Caco-2 (cell line): ENCODE results near the gene ZNF541. TPM values are rescaled to one million over a fixed set of nuclear protein-coding genes. Genes with fewer than 3 reads are reported as not detected.

Experiments used
- BruUV-seq: library from RNA; stranded (reverse); fragments of 400-500 nt; replicated peaks from 2 replicates; lab custom pipeline; 2021; lab: Mats Ljungman, UMichigan
- CTCF ChIA-PET: fragments of 300-600 bp; sonication (Branson Sonifier 250); formaldehyde crosslinking; loops from one replicate; lab custom pipeline; 2022; ENCODE audit warnings: antibody characterized with exemption; lab: Charles Lee
- POLR2A ChIA-PET: fragments of 300-600 bp; sonication (Branson Sonifier 250); formaldehyde crosslinking; loops from one replicate; lab custom pipeline; 2022; ENCODE audit warnings: antibody characterized with exemption; lab: Charles Lee
- DNase-seq, 2 experiments: peaks; one replicate each; pipeline versions ENCODE4 v3.0.0 to v3.0.0-alpha.2; 2020 to 2022
- H3K27me3 ChIP-seq: replicated peaks from 2 replicates; pipeline ENCODE4 v1.6.0; 2011; ENCODE audit warnings: low read length; ENCODE audit not compliant: control insufficient read depth, insufficient read depth
- H3K36me3 ChIP-seq: 2 replicates; pipeline ENCODE4 v1.5.1; 2011; ENCODE audit warnings: low read length; ENCODE audit not compliant: control insufficient read depth, insufficient read depth
- H3K4me1 ChIP-seq: fragments of 250-450 bp; sonication (Bioruptor Pico); 2 replicates; pipeline ENCODE4 v1.5.1; 2020; ENCODE audit warnings: mild to moderate bottlenecking
- H3K4me3 ChIP-seq: 2 replicates; pipeline ENCODE4 v1.5.1; 2011; ENCODE audit warnings: low read depth, mild to moderate bottlenecking, control low read depth, low read length
- H3K9me3 ChIP-seq: fragments of 250-450 bp; sonication (Bioruptor Pico); 2 replicates; pipeline ENCODE4 v1.5.1; 2020; ENCODE audit warnings: mild to moderate bottlenecking, moderate library complexity
- H3K27ac Mint-ChIP-seq: one replicate; pipeline ENCODE4 v1.8.0; 2022; ENCODE audit warnings: mixed read lengths; ENCODE audit not compliant: unreplicated experiment
- H3K27me3 Mint-ChIP-seq: one replicate; pipeline ENCODE4 v1.8.0; 2022; ENCODE audit warnings: mixed read lengths; ENCODE audit not compliant: insufficient read depth, unreplicated experiment
- H3K36me3 Mint-ChIP-seq: one replicate; pipeline ENCODE4 v1.8.0; 2022; ENCODE audit warnings: mild to moderate bottlenecking, mixed read lengths; ENCODE audit not compliant: insufficient read depth, unreplicated experiment
- H3K4me1 Mint-ChIP-seq: one replicate; pipeline ENCODE4 v1.8.0; 2022; ENCODE audit warnings: low read depth, mixed read lengths; ENCODE audit not compliant: unreplicated experiment
- H3K4me3 Mint-ChIP-seq: one replicate; pipeline ENCODE4 v1.8.0; 2022; ENCODE audit warnings: mild to moderate bottlenecking, moderate library complexity, mixed read lengths; ENCODE audit not compliant: unreplicated experiment
- H3K9me3 Mint-ChIP-seq: one replicate; pipeline ENCODE4 v1.8.0; 2022; ENCODE audit warnings: mixed read lengths; ENCODE audit not compliant: unreplicated experiment
- intact Hi-C: fragments of 100-400 bp; cut with micrococcal nuclease; formaldehyde crosslinking; loops from one replicate; pipeline ENCODE4 v1.10.0; 2022; ENCODE audit not compliant: unreplicated experiment
- total RNA-seq: library from RNA; stranded (reverse); gene quantifications from 2 replicates; pipeline ENCODE4 v1.2.3, GENCODE V29; 2022
- TF ChIP-seq, protein P1 (sequence below), 2 experiments: fragments of 200-600 bp in 1 of 2; IDR thresholded peaks; 1 replicate in 1 of 2; 2 replicates in 1 of 2; pipeline versions ENCODE4 v1.5.1 to v1.8.0; 2011 to 2022; ENCODE audit warnings: antibody characterized with exemption in 1 of 2, control low read depth in 1 of 2, inconsistent platforms in 1 of 2, low read depth in 1 of 2, low read length in 1 of 2, mild to moderate bottlenecking in 1 of 2, moderate library complexity in 1 of 2; ENCODE audit not compliant: insufficient read depth in 1 of 2, severe bottlenecking in 1 of 2, unreplicated experiment in 1 of 2

The ZNF541 gene
- total RNA-seq, 1 experiment from 2014 or later, result not detected

DNA sequence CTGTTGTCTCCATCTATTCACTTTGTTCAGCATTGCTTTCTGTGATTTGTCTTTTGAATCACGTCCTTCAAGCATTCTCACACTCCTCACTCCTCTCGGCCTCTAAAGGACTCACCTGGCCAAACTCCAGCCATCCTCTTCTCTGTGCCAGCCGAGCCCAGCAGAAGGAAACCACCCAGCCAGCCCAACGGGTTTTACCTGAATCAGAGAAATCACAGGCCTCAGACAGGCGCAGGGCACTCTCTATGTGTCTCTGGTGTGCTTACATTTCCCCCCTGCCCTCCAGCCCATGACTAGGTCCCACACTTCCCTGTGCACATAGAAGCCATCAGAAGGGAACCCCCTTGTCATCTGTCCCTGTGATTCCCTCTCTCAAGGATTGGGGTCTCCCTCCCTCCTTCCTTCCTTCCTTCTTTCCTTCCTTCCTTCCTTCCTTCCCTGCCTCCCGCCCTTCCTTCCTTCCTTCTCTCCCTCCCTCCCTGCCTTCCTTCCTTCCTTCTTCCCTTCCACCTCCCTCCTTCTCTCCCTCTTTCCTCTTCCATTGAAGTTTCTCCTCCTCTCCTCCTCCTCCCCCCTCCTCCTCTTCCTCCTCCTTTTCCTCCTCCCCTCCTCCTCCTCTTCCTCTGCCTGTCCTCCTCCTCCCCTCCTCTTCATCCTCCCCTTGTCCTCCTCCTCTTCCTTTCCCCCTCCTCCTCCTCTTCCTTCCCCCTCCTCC is 8.8 kb upstream of the ZNF541 start:
- peaks cover 15% of the 10 kb centered on the region for H3K9me3 Mint-ChIP-seq
- H3K36me3 Mint-ChIP-seq, result no peaks in the 10 kb centered on the region
- H3K4me1 ChIP-seq, result peaks cover 8% of the 10 kb centered on the region; the same call in 1 of the 2 replicates
- ChIA-PET CTCF (no interaction called here), POLR2A (no interaction called here)
- BruUV-seq, result no TSS peak
- peak in 1 of 2 experiments; percentile 24 for DNase-seq
- H3K9me3 ChIP-seq, result peaks cover 7% of the 10 kb centered on the region
- H3K4me1 Mint-ChIP-seq, result peaks cover 17% of the 10 kb centered on the region
- H3K27ac Mint-ChIP-seq, result no peak overlapping the region
- no peak overlapping the region for H3K4me3 ChIP-seq
- H3K4me3 Mint-ChIP-seq, result peak overlapping the region; percentile 0
- H3K27me3 Mint-ChIP-seq, result no peaks in the 10 kb centered on the region
- TF ChIP-seq, protein P1, sequence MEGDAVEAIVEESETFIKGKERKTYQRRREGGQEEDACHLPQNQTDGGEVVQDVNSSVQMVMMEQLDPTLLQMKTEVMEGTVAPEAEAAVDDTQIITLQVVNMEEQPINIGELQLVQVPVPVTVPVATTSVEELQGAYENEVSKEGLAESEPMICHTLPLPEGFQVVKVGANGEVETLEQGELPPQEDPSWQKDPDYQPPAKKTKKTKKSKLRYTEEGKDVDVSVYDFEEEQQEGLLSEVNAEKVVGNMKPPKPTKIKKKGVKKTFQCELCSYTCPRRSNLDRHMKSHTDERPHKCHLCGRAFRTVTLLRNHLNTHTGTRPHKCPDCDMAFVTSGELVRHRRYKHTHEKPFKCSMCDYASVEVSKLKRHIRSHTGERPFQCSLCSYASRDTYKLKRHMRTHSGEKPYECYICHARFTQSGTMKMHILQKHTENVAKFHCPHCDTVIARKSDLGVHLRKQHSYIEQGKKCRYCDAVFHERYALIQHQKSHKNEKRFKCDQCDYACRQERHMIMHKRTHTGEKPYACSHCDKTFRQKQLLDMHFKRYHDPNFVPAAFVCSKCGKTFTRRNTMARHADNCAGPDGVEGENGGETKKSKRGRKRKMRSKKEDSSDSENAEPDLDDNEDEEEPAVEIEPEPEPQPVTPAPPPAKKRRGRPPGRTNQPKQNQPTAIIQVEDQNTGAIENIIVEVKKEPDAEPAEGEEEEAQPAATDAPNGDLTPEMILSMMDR (IDR thresholded peaks at IDR 0.05; ENCODE audit: insufficient read depth in 1 of 2, low read depth in 1 of 2, low read length in 1 of 2, severe bottlenecking in 1 of 2, unreplicated experiment in 1 of 2), result no peak
- H3K27me3 ChIP-seq, result no peaks in the 10 kb centered on the region
- intact Hi-C loops, result no loop called here
- no peaks in the 10 kb centered on the region for H3K36me3 ChIP-seq

DNA sequence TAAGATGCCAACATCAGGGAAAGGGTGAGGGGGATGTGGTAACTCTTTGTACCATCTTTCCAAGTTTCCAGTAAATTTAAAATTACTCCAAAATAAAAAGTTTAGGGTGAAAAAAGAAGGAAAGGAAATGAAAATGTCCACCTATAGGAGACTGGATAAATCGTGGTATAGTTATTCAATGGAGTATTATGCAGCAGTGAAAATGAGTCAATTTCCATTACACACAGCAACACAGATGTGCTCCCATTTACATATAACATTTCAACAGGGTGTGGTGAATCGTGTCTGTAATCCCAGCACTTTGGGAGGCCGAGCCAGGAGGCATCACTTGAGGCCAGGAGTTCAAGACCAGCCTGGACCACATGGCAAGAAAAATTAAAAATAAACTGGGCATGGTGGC is 7.4 kb upstream of the ZNF541 start:
- Histone ChIP-seq H3K4me3 (no peak overlapping the region), H3K9me3 (no peaks in the 10 kb centered on the region), H3K36me3 (no peaks in the 10 kb centered on the region), H3K27me3 (no peaks in the 10 kb centered on the region), H3K4me1 (peaks cover 8% of the 10 kb centered on the region; the same call in 1 of the 2 replicates)
- H3K27ac Mint-ChIP-seq, result no peak overlapping the region
- intact Hi-C loops, result no loop called here
- ChIA-PET POLR2A (no interaction called here), CTCF (no interaction called here)
- peaks cover 8% of the 10 kb centered on the region for H3K9me3 Mint-ChIP-seq
- BruUV-seq, result no TSS peak
- H3K4me3 Mint-ChIP-seq, result no peak overlapping the region
- H3K27me3 Mint-ChIP-seq, result no peaks in the 10 kb centered on the region
- no peaks in the 10 kb centered on the region for H3K36me3 Mint-ChIP-seq
- TF ChIP-seq, protein P1 (IDR thresholded peaks at IDR 0.05; ENCODE audit: insufficient read depth in 1 of 2, low read depth in 1 of 2, low read length in 1 of 2, severe bottlenecking in 1 of 2, unreplicated experiment in 1 of 2), result no peak
- peaks cover 17% of the 10 kb centered on the region for H3K4me1 Mint-ChIP-seq
- DNase-seq, result no peak

DNA sequence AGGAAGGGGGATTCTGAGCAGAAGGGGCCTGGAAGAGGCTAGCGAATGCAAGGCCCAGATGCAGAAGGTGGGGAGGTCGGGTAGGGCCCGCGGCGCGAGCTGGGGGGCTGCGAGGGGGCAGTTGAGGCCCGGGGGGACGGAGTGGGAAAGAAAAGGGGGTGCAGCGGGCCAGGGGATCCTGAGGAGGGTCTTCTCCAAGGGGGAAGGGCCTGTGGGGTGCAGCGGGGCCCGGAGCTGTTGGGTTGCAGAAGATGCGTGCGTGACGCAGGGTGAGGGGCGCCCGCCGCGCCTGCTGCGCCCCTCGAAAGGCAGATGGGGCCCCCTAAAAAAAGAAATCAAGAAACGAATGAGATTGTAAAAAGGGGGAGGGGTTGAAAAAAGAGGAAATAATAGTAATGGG is 313 bp downstream of the ZNF541 start:
- Mint-ChIP-seq H3K4me1 (no peaks in the 10 kb centered on the region), H3K36me3 (no peaks in the 10 kb centered on the region), H3K27me3 (no peaks in the 10 kb centered on the region), H3K4me3 (no peak overlapping the region), H3K27ac (no peak overlapping the region), H3K9me3 (no peaks in the 10 kb centered on the region)
- Histone ChIP-seq H3K4me3 (no peak overlapping the region), H3K4me1 (no peaks in the 10 kb centered on the region), H3K27me3 (no peaks in the 10 kb centered on the region), H3K36me3 (no peaks in the 10 kb centered on the region), H3K9me3 (no peaks in the 10 kb centered on the region)
- DNase-seq, result no peak
- no TSS peak for BruUV-seq
- TF ChIP-seq, protein P1 (IDR thresholded peaks at IDR 0.05; ENCODE audit: insufficient read depth in 1 of 2, low read depth in 1 of 2, low read length in 1 of 2, severe bottlenecking in 1 of 2, unreplicated experiment in 1 of 2), result no peak
- ChIA-PET CTCF (no interaction called here), POLR2A (no interaction called here)
- intact Hi-C loops, result no loop called here
